ENCODE measurements around the gene CTBP1. TPM values are rescaled to one million over a fixed set of nuclear protein-coding genes. Genes with fewer than 3 reads are reported as not detected.

Gene CTBP1
- total and polyA plus RNA-seq, 2 experiments from 2014 or later = 74.0 to 192 TPM

DNA sequence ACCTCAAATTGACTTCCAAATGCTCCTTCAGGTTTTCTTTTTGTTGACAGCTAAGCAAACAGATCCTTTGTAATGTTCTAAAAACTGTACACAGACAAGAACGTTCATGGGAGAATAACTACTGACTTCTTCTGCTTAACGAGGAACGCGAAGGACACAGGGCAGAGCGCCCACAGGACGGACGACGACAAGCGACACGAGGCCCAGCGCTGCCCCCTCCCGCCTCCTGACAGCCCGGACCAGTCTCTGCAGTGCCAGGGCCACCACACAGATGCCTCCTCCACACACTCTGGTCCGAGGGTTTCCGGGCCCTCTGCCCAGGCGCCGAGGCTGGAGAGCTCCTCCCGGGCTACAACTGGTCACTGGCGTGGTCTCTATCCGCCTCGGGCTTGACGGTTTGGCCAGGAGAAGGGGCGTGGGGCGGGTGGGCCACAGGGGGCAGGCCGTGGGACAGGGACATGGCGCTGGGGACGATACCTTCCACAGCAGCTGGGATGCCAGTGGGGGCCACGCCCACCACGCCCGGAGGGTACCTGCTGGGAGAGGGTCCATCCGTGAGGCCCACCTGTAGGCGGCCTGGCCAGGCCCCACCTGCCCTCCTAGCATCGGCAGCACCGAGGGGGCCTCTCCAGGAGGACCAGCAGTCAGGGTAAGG lies 36.9 kb downstream of the CTBP1 start:
- H3K4me1 ChIP-seq (ENCODE audit: insufficient read depth) = no peaks in the 10 kb centered on the region
- no peak overlapping the region for H3K4me3 ChIP-seq
- H3K27me3 Mint-ChIP-seq (ENCODE audit: insufficient read depth, low read depth, poor library complexity) = peaks cover 6% of the 10 kb centered on the region
- no peaks in the 10 kb centered on the region for H3K27me3 ChIP-seq (ENCODE audit: insufficient read depth)
- no peaks in the 10 kb centered on the region; the same call in 2 of the 3 replicates for H3K4me1 Mint-ChIP-seq
- 0 out of 2 replicates have a peak, but pooled peaks cover 5% of the 10 kb centered on the region for H4K20me1 ChIP-seq (replicated peaks; ENCODE audit: insufficient read depth)
- no peak for DNase-seq (ENCODE audit: low spot score)
- H2AFZ ChIP-seq = no peak overlapping the region
- no peaks in the 10 kb centered on the region for H3K9me2 ChIP-seq (ENCODE audit: insufficient read depth)
- H3F3A ChIP-seq (replicated peaks; ENCODE audit: low read depth) = no peaks in the 10 kb centered on the region
- no peak overlapping the region for H3K4me3 Mint-ChIP-seq
- no peak overlapping the region for H3K4me2 ChIP-seq
- H3K27ac ChIP-seq (ENCODE audit: low read depth) = no peak overlapping the region
- H3K79me2 ChIP-seq (replicated peaks; ENCODE audit: insufficient read depth) = no peaks in the 10 kb centered on the region
- no peak overlapping the region for H3K27ac Mint-ChIP-seq
- H3K36me3 ChIP-seq (ENCODE audit: insufficient read depth) = no peaks in the 10 kb centered on the region; the same call in 1 of the 2 replicates
- no peak for ATAC-seq
- TF ChIP-seq, protein P1, sequence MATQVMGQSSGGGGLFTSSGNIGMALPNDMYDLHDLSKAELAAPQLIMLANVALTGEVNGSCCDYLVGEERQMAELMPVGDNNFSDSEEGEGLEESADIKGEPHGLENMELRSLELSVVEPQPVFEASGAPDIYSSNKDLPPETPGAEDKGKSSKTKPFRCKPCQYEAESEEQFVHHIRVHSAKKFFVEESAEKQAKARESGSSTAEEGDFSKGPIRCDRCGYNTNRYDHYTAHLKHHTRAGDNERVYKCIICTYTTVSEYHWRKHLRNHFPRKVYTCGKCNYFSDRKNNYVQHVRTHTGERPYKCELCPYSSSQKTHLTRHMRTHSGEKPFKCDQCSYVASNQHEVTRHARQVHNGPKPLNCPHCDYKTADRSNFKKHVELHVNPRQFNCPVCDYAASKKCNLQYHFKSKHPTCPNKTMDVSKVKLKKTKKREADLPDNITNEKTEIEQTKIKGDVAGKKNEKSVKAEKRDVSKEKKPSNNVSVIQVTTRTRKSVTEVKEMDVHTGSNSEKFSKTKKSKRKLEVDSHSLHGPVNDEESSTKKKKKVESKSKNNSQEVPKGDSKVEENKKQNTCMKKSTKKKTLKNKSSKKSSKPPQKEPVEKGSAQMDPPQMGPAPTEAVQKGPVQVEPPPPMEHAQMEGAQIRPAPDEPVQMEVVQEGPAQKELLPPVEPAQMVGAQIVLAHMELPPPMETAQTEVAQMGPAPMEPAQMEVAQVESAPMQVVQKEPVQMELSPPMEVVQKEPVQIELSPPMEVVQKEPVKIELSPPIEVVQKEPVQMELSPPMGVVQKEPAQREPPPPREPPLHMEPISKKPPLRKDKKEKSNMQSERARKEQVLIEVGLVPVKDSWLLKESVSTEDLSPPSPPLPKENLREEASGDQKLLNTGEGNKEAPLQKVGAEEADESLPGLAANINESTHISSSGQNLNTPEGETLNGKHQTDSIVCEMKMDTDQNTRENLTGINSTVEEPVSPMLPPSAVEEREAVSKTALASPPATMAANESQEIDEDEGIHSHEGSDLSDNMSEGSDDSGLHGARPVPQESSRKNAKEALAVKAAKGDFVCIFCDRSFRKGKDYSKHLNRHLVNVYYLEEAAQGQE (IDR thresholded peaks at IDR 0.05; ENCODE audit: unreplicated experiment) = no peak
- TF ChIP-seq STAT1 (IDR thresholded peaks at IDR 0.05; ENCODE audit: unreplicated experiment) (no peak), EZH2phosphoT487 (IDR thresholded peaks at IDR 0.05; ENCODE audit: unreplicated experiment) (no peak), NANOG (IDR thresholded peaks at IDR 0.05; ENCODE audit: borderline replicate concordance) (no peak)
- H3K36me3 Mint-ChIP-seq (ENCODE audit: low read depth) = peaks cover 17% of the 10 kb centered on the region
- H3K9me3 Mint-ChIP-seq = no peaks in the 10 kb centered on the region

DNA sequence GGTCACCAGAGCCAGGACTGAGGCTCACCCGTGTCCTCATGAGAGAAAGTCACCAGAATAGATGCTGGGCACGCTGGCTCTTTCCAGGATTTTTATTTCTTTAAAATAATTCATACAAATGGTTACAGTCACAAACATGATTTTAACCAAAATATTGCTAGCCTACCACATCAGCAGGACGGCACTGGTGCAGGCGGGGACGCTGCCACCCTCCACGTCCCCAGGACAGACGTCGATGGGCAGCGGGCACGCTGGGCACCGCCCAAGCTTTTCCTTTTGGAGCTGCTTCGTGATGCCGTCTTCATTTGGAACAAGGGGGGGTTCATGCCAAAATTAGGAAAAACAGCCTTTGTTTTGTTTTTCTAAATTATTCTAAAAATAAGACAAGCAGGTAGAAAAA lies 37.6 kb downstream of the CTBP1 start:
- Mint-ChIP-seq H3K27me3 (ENCODE audit: insufficient read depth, low read depth, poor library complexity) (peaks cover 4% of the 10 kb centered on the region), H3K9me3 (no peaks in the 10 kb centered on the region), H3K36me3 (ENCODE audit: low read depth) (peaks cover 15% of the 10 kb centered on the region), H3K4me3 (no peak overlapping the region), H3K27ac (no peak overlapping the region), H3K4me1 (no peaks in the 10 kb centered on the region; the same call in 2 of the 3 replicates)
- H3K4me3 ChIP-seq = no peak overlapping the region
- no peak overlapping the region for H3K4me2 ChIP-seq
- H2AFZ ChIP-seq = no peak overlapping the region
- H3K79me2 ChIP-seq (replicated peaks; ENCODE audit: insufficient read depth) = no peaks in the 10 kb centered on the region
- H3K4me1 ChIP-seq (ENCODE audit: insufficient read depth) = no peaks in the 10 kb centered on the region
- H3K36me3 ChIP-seq (ENCODE audit: insufficient read depth) = no peaks in the 10 kb centered on the region; the same call in 1 of the 2 replicates
- 0 out of 2 replicates have a peak, but pooled peaks cover 5% of the 10 kb centered on the region for H4K20me1 ChIP-seq (replicated peaks; ENCODE audit: insufficient read depth)
- ATAC-seq (no peak), DNase-seq (ENCODE audit: low spot score) (no peak)
- H3K27ac ChIP-seq (ENCODE audit: low read depth) = no peak overlapping the region
- no peaks in the 10 kb centered on the region for H3F3A ChIP-seq (replicated peaks; ENCODE audit: low read depth)
- H3K9me2 ChIP-seq (ENCODE audit: insufficient read depth) = no peaks in the 10 kb centered on the region
- H3K27me3 ChIP-seq (ENCODE audit: insufficient read depth) = no peaks in the 10 kb centered on the region
- TF ChIP-seq STAT1 (IDR thresholded peaks at IDR 0.05; ENCODE audit: unreplicated experiment) (no peak), NANOG (IDR thresholded peaks at IDR 0.05; ENCODE audit: borderline replicate concordance) (no peak), ZNF331 (CRISPR knock-in tag; IDR thresholded peaks at IDR 0.05; ENCODE audit: low read depth) (no peak), EZH2 (IDR thresholded peaks at IDR 0.05; ENCODE audit: low read depth, unreplicated experiment) (no peak), POLR2AphosphoS5 (IDR thresholded peaks at IDR 0.05; ENCODE audit: low read depth) (no peak), JUNB (IDR thresholded peaks at IDR 0.05; ENCODE audit: unreplicated experiment) (no peak), CREB1 (CRISPR knock-in tag; IDR thresholded peaks at IDR 0.05; ENCODE audit: low read depth) (no peak), ZNF114 (CRISPR knock-in tag; IDR thresholded peaks at IDR 0.05) (no peak)
- TF ChIP-seq, protein P1 (IDR thresholded peaks at IDR 0.05; ENCODE audit: unreplicated experiment) = no peak
- TF ChIP-seq, protein P2, sequence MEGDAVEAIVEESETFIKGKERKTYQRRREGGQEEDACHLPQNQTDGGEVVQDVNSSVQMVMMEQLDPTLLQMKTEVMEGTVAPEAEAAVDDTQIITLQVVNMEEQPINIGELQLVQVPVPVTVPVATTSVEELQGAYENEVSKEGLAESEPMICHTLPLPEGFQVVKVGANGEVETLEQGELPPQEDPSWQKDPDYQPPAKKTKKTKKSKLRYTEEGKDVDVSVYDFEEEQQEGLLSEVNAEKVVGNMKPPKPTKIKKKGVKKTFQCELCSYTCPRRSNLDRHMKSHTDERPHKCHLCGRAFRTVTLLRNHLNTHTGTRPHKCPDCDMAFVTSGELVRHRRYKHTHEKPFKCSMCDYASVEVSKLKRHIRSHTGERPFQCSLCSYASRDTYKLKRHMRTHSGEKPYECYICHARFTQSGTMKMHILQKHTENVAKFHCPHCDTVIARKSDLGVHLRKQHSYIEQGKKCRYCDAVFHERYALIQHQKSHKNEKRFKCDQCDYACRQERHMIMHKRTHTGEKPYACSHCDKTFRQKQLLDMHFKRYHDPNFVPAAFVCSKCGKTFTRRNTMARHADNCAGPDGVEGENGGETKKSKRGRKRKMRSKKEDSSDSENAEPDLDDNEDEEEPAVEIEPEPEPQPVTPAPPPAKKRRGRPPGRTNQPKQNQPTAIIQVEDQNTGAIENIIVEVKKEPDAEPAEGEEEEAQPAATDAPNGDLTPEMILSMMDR (conservative IDR thresholded peaks at IDR 0.05; ENCODE audit: low read depth in 2 of 2) = no peak
- TF ChIP-seq, protein P3, sequence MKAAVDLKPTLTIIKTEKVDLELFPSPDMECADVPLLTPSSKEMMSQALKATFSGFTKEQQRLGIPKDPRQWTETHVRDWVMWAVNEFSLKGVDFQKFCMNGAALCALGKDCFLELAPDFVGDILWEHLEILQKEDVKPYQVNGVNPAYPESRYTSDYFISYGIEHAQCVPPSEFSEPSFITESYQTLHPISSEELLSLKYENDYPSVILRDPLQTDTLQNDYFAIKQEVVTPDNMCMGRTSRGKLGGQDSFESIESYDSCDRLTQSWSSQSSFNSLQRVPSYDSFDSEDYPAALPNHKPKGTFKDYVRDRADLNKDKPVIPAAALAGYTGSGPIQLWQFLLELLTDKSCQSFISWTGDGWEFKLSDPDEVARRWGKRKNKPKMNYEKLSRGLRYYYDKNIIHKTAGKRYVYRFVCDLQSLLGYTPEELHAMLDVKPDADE (IDR thresholded peaks at IDR 0.05) = no peak

All from GM23338 (cell line).